HG03039 (cell line): ENCODE measurements around the gene TSPAN5.
A peak's percentile ranks its signal among the peaks of the same experiment; 100 is the strongest.

ENCODE experiments used
- ATAC-seq: cut with Tn5 transposase; IDR thresholded peaks from one replicate; pipeline ENCODE4 v1.9.1; 2021; ENCODE audit warnings: mild to moderate bottlenecking, moderate library complexity; ENCODE audit not compliant: unreplicated experiment

TSPAN5 gene

GRCh38 chr4:98620087-98620784 lies 38.2 kb downstream of the TSPAN5 start:
- no peak for ATAC-seq

DNA sequence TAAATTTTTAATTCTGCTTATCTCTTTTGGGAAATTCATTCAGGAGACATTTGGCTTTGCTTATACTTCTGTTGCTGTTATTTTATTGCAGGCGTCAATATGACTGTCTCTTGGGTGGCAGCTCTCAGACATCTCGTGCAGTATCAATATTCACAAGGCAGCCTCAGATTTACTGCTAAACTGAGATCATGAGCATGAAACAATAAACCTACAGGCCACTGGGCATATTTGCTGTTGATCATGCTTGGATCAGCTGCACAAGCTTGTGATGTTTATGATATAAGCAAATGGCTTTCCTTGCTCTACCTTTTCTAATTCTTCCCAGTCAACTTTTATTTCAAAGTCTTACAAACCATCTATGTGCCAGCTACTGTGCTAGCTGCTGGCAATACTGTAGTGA lies 39.2 kb downstream of the TSPAN5 start:
- ATAC-seq: no peak

DNA sequence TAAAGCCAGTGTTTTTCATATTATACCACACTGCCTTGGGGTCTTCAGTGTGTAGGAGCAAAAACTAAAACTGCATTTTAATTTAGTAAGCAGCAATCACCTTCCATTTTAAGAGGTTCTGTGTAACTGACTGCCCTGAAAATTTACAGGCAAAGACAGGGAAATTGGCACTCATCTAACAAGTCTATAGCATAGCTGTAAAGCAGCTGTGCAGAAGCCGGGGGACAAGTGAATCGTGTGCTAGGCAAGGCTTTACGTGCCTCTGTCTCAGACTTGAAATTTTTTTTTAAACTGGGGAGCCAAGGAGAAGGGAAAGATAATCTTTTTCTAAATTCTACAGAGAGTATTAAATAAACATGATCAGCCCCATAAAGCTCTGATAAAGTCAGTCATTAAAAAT lies 39.7 kb downstream of the TSPAN5 start:
- ATAC-seq: no peak

DNA sequence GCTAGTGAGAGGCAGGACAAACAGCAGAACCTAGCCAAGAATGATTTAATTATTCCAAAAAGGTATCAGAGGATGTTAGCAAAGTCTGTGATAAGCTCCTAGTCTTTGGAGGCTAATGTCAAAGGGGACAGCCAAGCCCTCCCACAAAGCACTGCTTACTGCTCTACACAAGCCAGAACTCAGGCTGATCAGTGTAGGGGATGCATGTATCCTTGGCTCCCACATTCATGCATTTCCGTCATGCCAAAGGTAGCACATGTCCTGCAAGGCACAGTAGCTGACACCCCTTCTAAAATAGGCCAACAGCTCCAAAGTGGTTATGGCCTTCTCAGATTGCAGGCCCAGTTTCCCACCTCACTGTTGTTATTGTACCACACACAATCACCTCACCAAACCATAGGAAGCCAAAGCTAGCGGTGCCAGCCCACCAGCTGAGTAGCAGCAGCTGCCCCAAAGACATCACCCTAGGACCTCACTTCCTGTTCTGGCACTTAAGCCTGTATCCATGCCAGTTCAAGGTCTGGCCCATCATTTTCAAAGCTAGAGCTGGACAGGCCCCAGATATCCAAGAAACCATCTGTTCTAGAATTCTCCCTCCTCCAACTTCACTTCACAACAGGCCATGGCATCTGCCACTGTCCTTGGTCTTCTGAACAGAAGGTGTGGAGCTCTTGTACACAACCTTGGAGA lies 40.9 kb downstream of the TSPAN5 start:
- ATAC-seq: no peak

- ATAC-seq: no peak
Measured at GRCh38 chr4:98615991-98616390, 42.4 kb downstream of the TSPAN5 start.

DNA sequence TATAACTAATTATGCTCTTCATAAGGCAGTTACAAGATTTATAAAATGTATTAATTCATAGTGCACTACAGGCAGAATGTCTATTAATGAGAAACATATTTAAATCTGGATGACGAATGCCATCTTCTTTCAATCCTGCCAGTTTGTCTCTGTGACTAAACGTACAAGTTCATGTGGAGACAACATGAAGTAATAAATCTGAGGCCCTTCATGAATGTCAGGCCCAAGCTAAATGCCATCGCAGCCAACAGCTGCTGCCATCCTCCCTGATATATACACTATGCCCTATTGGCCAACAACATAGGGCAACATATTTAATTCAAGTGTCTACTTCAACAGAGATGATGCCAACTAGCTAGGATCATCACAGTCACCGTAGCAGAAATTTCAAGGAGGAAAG lies 43.7 kb downstream of the TSPAN5 start:
- no peak for ATAC-seq

DNA sequence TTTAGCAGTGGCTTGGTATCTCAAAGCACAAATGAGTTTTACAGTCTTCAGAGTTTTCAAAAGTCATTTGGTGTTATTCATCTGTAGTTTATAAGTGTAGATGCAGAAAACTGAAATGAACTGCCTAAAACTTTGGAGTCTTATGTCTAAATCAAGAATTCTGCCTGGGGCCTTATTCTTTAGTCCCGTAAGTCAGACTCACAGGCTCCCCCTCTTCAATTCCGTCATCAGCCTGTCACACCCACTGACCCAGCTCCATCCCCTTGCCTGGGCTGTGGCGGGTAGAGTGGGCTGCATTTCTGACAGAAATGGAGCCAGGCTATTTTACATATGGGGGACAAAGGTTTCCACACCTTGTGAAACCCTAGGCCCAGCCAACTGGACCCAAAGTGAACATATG lies 44.3 kb downstream of the TSPAN5 start:
- no peak for ATAC-seq

- no peak for ATAC-seq
Measured at GRCh38 chr4:98613453-98614075, 44.8 kb downstream of the TSPAN5 start.

DNA sequence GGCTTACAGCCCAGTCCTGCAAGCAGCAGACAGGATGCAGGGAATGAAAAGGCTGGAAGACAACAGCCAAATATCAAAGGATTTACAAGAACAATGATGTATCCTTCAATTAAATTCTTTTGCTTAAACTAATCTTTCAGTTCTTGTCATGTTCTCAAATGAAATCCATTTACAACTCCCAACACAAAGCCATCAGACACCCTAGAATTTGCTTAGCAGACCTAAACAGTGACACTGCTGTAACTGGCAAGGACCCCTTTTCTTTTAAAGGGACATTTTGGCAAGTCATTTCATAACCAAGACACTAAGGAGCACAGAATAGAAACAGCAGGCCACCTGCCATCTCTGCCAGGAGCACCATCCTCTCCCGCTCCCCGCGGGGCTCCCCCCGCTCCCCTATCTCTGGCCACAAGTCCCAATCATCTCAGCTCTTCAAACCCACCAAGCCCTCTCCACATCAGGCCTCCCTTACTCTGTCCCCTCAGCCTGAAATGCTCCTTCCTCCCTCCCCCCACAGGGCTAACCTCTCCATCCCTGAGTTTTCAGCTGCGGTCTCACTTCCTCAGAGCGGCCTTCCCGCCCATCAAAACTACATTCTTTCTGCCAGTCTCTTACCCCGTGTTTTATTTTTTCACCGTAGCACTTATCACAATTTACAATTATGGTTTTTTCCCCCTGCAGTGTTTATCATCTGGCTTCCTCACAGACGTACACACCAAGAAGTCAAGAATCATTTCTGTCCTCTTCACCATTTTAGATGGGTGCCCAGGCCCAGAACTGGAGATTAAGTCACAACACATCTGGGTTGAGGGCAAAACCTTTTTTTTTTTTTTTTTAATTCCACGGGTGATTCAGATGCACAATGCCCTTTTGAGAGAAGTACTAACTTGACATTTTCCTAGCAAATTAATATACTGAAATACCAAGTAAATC lies 45.8 kb downstream of the TSPAN5 start:
- peak; percentile 61 for ATAC-seq

GRCh38 chr4:98611677-98612317 lies 46.6 kb downstream of the TSPAN5 start:
- no peak for ATAC-seq

GRCh38 chr4:98610926-98611676 lies 47.3 kb downstream of the TSPAN5 start:
- ATAC-seq: no peak

GRCh38 chr4:98610431-98610830 lies 48.0 kb downstream of the TSPAN5 start:
- no peak for ATAC-seq

DNA sequence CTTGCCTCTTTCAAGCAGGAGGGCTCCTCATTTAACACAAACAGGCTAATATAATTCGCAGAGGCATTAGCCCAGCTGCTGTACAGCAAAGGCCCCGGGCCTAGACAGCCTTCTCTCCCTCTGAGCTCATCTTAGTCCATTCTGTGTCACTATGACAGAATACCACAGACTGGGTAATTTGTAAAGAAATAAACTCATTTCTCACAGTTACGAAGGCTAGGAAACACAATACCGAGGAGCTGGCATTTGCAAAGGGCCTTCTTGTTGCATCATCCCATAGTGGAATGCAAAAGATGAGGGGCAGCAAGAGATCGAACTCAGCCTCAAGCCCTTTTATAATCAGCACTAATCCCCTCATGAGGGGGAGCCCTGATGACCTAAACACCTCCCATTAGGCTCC lies 48.5 kb downstream of the TSPAN5 start:
- no peak for ATAC-seq

- no peak for ATAC-seq
Measured at GRCh38 chr4:98608356-98608755, 50.1 kb downstream of the TSPAN5 start.

- ATAC-seq: no peak
Measured at GRCh38 chr4:98606894-98607293, 51.5 kb downstream of the TSPAN5 start.

- no peak for ATAC-seq
Measured at GRCh38 chr4:98605216-98605615, 53.2 kb downstream of the TSPAN5 start.

- ATAC-seq: no peak
Measured at GRCh38 chr4:98604723-98605122, 53.7 kb downstream of the TSPAN5 start.

- no peak for ATAC-seq
Measured at GRCh38 chr4:98603683-98604521, 54.5 kb downstream of the TSPAN5 start.

DNA sequence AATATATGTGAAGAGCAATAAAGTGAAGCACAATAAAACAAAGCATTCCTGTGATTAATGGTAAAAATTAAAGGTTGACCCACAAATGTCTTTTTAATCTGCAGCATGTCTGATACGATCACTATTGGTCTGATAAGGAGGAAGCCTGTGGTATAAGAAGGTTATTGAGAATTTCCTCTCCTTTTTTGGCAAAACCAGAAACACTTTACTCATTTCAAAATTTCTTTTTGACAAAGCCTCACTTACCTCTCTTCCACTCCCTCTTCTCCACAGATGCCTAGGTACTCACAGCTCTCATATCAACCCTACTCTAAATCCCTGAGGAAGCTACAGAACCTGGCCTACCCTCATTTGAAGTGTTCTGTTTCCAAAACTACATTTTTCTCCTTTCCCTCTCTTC lies 56.1 kb downstream of the TSPAN5 start:
- no peak for ATAC-seq
